Ramos (cell line): ENCODE data around the gene FBXO7.

Experiments used
- in situ Hi-C: fragments of 300-500 bp; cut with MboI; formaldehyde crosslinking; loops from one replicate; pipeline ENCODE4 v1.14.3; 2022; ENCODE audit warnings: low sequenced_read_pairs; ENCODE audit not compliant: unreplicated experiment

FBXO7 gene

DNA sequence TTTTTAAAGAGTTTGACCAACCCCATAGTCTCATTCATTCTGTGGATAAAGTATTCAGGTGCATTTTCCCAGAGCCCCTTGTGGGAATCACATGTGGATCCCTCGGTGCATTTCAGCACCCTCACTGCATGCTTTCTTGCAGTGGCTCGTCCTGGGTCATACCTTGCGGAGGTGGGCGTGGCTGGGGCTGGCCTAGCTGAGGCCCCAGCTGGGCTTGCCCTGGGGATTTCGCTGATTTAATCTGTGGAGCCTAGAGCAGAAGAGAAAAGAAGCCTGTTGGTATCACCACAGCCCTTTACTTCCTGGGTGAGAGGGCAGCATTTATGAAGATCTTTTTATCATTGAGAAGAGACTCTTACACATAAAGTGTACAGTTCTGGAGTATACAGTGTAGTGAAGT is 53.1 kb downstream of the FBXO7 start:
- in situ Hi-C loops = loop anchor here (10.0 to 25.0 kb wide), 2 partner anchors 267 to 685 kb away; no protein-coding TSS in a partner anchor

- in situ Hi-C loops = loop anchor here (10.0 to 25.0 kb wide), 2 partner anchors 266 to 684 kb away; no protein-coding TSS in a partner anchor
Measured at GRCh38 chr22:32528316-32528715, 53.7 kb downstream of the FBXO7 start.

DNA sequence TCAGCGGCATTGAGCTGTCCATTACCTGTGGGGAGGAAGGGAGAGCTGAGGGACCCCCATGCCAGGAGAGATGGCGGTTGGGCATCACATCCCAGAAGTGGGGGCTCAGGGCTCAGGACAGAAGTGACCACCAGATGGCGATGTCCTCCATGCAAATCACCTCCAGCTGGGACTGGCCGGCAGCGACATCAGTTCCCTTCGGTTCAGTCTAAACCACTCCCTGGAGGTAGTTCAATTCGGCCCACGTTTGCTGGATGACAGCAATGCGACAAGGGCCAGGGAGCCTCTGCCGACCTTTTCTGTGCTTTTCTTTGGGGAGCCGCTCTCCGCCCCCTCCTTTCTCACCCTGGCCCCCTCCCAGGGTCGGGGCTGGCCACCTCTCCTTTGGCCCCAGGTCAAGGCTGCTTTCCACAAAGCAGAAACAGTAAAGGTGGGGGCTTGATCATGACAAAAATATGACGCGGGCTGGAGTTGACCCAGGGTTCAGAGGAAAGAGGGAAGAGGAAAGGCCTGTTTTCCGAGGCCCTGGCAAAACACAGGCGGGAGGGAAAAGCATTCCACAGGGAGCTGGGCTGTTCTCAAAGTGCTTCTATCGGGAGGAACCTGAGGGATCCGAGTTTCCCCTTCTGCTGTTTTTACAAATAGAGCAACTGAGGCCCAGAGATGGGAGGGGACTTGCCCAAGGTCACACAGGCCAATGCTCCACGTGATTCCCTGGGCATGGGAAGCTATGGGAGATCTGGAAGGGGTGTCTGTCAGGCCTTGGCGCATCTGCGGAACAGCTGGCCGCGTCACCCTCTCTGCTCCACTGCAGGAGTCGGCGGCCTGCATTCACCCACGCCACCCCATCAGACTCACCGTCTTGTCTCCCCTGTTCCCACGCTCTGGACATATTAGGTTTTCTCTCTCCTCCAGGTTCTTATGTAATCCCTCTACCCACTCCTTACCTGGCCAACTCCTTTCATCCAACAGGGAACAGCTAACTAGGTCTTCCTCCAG is 54.7 kb downstream of the FBXO7 start:
- in situ Hi-C loops = loop anchor here (10.0 to 25.0 kb wide), 2 partner anchors 266 to 683 kb away; no protein-coding TSS in a partner anchor

DNA sequence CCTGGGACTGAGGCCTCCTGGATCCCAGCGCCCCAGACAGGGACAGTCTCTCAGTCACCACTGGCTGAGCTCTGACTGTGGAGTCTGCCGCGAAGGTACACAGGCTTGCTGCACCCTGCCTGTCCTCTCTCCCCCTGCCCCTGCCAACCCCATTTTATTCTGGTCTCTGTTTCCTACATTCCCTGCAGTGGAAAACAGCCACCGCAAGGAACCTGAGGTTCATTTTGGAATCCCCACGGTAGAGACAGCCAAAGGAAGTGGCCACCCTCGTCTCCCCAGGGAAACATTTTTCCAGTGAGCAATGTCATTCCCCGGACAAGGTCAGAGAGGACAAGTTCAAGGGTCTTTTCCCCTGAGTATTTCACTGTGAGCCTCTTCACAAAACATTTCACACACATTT is 56.6 kb downstream of the FBXO7 start:
- in situ Hi-C loops = loop anchor here (25.0 kb wide), 1 partner anchor 681 kb away; no protein-coding TSS in a partner anchor

DNA sequence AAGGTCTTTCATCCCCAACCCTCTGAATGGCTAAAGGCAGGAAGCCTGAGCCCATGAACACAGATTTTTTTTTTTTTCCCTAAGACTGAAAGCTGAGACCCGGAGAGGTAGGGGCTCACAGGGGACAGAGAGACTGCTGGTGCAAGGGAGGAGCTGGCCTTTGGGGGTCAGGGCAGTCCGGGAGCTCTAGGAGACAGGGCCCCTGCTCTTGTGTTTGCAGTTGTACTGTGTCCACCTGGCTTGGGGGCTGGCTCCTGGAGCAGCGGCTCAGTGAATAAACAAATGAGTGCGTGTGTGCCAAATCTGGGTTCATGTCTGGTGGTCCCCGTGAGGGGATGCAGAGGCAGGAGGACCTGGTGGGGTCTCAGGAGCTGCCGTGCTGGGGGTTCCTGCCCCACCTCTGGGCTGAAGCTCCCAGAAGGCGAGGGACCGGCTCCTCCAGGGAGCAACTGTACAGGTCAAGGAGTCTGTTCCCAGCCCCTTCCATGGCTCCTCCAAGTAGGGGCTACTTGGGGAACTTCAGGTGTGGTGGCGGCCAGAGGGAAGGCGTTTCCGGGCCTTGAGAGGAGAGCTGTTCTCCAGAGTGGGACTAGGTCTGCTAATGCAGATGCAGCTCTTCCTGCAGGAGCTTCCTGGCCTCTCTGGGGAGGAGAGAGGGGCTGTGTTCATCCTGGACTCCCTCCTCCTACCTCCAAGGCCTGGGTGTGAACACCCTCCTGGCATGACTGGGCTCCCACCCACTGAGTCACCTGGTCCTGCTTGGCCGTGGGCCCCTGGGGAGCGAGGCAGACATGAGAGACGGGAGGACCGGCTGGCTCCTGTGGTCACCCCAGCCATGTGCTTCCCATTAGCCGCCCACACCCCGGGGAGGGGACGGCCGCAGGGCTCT is 57.6 kb downstream of the FBXO7 start:
- in situ Hi-C loops = loop anchor here (25.0 kb wide), 1 partner anchor 680 kb away; no protein-coding TSS in a partner anchor

DNA sequence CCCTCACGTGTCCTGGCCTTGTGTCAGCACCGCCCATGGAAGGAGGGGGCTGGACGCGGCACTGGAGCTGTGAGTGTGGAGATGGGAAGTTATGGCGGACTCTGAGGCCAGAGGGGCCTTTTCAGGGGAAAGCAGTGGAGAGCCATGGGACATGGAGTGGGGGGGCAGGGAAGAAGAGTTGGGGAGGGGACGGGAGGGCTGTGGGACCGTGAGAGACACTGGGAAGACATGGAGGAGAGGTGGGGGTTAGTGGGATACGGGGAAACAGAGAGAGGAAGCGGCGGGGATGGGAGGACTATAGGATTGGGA is 58.2 kb downstream of the FBXO7 start:
- in situ Hi-C loops = loop anchor here (25.0 kb wide), 1 partner anchor 680 kb away; no protein-coding TSS in a partner anchor

DNA sequence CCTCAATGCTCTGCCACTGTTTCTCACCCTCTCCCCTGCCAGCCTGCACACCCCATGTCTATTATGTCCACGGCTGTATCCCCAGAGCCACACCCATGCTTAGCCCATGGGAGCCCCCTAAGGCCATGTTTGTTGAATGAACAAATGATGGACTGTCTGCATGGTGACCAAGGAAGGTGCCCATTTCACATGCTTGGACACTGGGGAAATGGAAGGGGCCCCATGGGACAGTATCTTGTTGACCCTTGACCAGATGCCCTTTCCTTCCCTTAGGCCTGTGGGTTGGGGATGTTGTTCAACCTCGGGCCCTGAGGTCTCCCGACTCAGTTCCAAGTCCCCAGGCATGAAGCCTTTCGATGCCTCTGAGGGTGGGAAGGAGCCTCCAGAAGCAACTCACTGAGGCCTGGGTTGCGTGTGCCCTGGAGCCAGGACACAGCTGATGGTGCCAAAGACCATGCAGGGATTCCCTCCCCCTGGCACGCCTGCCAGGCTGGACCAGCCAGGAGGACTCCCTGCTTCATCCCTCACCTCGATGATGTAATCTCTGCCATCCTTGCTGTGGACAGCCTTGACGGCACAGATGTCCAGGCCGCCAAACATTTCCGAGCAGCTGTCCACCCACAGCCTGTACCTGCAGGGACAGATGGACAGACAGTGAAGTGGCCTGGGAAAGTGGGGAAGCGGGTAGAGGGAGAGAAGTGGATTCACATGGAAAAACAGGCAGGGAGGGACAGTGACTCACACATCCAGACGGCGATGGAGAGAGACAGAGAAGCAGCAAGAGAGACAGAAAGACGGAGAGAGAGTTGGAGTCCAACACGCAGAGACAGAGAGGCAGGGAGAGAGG is 58.9 kb downstream of the FBXO7 start:
- in situ Hi-C loops = loop anchor here (25.0 kb wide), 1 partner anchor 679 kb away; no protein-coding TSS in a partner anchor

DNA sequence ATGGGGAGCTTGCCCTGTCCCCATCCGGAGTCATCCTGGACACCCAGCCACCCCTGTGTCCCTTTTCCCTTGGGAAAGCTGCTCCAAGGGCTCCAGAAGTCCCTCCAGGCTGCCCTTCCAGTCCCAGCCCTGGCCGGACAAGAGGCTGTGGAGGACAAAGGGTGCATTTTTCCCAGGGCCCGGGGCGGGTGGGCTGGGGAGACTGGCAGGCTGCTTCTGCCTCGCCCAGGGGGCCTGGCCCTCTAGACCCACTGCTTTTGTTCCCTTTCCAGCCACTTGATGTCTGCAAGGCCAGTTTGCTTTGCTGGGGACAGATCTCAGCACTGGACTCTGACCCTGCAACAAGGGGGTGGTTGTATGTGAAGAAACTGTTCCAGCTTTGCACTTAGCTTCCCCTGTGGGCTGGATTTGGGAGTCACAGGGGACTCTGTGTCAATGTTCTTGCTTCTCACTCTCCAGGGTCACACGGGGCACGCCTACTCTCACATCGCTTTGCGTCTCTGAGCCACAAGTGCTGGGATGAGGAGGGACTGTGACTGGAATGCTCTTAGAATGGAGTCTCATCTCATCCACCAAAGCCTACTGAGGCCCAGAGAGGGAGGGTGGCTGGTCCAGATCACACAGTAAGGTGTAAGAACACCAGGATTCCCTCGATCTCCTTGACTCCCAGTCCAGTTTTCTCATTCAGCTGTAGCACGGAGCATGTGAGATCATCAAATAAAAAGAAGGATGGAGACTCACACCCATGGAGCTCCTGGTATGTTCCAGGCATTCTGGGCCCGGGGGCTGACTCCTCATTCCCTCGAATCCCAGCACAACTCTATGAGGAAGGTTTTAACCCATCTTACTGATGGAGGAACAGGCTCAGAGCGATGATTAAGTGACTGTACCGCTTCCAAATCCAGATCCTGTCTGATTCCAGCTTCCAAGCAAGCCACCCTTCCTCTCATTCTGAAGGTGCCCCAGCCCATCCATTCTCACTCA is 59.9 kb downstream of the FBXO7 start:
- in situ Hi-C loops = loop anchor here (25.0 kb wide), 1 partner anchor 678 kb away; no protein-coding TSS in a partner anchor

- in situ Hi-C loops = loop anchor here (25.0 kb wide), 1 partner anchor 677 kb away; no protein-coding TSS in a partner anchor
Measured at GRCh38 chr22:32535531-32536190, 61.0 kb downstream of the FBXO7 start.

GRCh38 chr22:32536352-32536751 is 61.7 kb downstream of the FBXO7 start:
- in situ Hi-C loops = loop anchor here (25.0 kb wide), 1 partner anchor 676 kb away; no protein-coding TSS in a partner anchor

GRCh38 chr22:32538521-32538920 is 63.9 kb downstream of the FBXO7 start:
- in situ Hi-C loops = loop anchor here (25.0 kb wide), 1 partner anchor 674 kb away; no protein-coding TSS in a partner anchor

- in situ Hi-C loops = loop anchor here (25.0 kb wide), 1 partner anchor 672 kb away; no protein-coding TSS in a partner anchor
Measured at GRCh38 chr22:32539631-32540421, 65.2 kb downstream of the FBXO7 start.

GRCh38 chr22:32541481-32541880 is 66.9 kb downstream of the FBXO7 start:
- in situ Hi-C loops = loop anchor here (25.0 kb wide), 1 partner anchor 671 kb away; no protein-coding TSS in a partner anchor

DNA sequence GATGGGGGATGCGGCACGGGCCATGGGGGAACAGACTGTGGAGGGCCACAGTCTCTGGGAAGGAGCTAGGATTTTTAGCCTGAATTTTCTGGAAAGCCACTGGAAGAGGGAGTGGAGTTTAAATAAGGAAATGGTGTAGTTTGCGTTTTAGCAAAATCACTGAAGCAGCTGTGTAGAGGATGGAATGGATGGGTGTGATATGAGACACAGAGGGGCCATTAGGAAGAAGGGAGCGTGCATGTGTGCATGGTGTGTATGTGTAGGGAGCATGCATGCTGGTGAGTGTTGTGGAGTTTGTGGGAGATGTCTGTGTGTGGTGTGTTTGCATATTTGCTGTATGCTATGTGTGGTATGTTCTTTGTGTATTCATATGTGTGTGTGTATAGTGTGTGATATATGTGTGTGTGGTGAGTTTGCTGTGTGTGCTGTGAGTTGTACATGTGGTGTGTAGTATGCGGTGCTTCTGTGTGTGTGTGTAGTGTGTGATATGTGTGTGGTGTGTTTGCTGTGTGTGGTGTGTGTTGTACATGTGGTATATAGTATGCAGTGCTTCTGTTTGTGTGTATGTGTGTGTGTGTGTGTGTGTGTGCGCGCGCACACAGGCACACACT is 67.6 kb downstream of the FBXO7 start:
- in situ Hi-C loops = loop anchor here (25.0 kb wide), 1 partner anchor 670 kb away; no protein-coding TSS in a partner anchor

- in situ Hi-C loops = loop anchor here (25.0 kb wide), 1 partner anchor 669 kb away; no protein-coding TSS in a partner anchor
Measured at GRCh38 chr22:32542677-32543357, 68.2 kb downstream of the FBXO7 start.
